GM19351 (cell line): ENCODE measurements around the gene HACD1.
"Not testable (repeated sequence)": the region's sequence is repeated elsewhere in the genome, so short reads cannot be mapped to it uniquely, and the experiment has no call there.

Source experiments
- ATAC-seq: cut with Tn5 transposase; IDR thresholded peaks from one replicate; pipeline ENCODE4 v1.9.1; 2021; ENCODE audit warnings: mild to moderate bottlenecking, moderate library complexity; ENCODE audit not compliant: unreplicated experiment

HACD1 gene

DNA sequence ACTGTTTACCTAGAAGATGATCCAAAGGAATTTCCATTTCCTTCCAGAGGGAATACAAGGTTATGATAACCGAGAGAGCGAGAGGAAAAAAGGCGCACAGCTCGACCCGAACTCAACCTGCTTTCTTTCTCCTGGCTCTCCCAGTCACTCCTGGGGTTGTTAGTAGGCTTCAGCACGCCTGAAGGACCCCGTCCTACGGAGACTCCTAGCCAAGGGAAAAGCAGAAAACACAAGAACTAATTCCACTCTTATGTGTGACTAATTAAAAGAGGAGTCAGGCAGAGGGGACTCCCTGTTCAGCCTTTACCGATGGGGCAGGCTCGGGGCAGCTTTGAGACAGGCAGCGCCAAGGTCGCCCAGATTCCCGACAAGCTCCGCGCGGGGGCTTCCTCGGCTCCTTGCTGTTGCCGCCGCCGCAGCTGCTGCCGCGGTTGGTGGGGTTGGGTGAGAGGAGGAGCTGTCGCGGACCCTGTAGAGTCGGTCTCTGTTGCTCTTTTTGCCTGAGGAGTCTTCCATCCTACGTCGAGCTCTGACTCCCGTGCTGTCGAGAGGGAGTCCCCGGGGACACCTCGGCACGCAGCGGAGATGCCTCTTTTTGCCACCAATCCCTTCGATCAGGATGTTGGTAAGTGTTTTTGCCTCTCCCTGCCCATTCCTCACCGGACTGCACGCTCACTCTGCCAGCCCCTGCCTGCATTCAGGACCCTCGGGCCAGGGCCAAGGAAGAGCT is 26.7 kb upstream of the HACD1 start, which contains the start of gene STAM:
TSS of gene STAM (plus strand) at position 397 of the 730 bp plus-strand sequence. CDS start at position 586, 189 bp downstream.
- peak; percentile 89 for ATAC-seq

- peak; percentile 32 for ATAC-seq
These were observed 26.2 kb upstream of the HACD1 start for GRCh38 chr10:17643339-17643754.

GRCh38 chr10:17640331-17640816 is 23.2 kb upstream of the HACD1 start:
- no peak for ATAC-seq

- ATAC-seq, result no peak
These were observed 20.7 kb upstream of the HACD1 start for GRCh38 chr10:17637869-17638268.

- no peak for ATAC-seq
These were observed 16.2 kb upstream of the HACD1 start for GRCh38 chr10:17633353-17633752.

DNA sequence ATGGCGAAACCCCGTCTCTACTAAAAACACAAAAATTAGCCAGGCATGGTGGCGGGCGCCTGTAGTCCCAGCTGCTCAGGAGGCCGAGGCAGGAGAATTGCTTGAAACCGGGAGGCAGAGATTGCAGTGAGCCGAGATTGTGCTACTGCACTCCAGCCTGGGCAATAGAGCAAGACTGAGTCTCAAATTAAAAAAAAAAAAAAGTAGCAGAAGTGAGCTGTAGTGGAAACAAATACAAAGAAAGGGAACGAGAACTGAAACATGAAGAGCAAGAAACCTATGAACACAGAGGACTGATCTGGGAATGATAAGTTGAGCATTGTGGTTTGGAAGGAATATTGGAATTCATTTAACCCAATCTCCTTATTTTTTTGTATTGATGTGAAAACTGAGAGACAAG is 15.4 kb upstream of the HACD1 start:
- ATAC-seq, result not testable (repeated sequence)

DNA sequence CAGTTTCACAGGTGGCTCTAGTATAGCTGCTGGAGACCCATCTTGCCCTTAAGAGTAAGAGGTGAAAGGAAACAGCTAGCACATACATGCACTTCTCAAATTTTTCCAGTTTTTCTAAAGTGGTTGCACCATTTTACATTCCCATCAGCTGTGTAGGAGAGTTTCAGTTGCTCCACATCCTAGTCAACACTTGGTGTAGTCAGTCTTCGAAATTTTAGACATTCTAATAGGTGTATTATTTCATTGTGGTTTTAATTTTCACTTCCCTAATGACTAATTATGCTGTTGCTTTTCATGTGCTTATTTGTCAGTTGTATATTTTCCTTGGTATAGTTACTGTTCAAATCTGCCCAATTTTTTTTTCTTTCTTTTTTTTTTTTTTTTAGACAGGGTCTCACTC is 9.5 kb upstream of the HACD1 start:
- peak; percentile 67 for ATAC-seq

GRCh38 chr10:17624996-17625395 is 7.8 kb upstream of the HACD1 start:
- no peak for ATAC-seq

- ATAC-seq, result no peak
These were observed 4.9 kb upstream of the HACD1 start for GRCh38 chr10:17622061-17622460.

- peak; percentile 40 for ATAC-seq
These were observed 657 bp downstream of the HACD1 start for GRCh38 chr10:17616403-17617030.

DNA sequence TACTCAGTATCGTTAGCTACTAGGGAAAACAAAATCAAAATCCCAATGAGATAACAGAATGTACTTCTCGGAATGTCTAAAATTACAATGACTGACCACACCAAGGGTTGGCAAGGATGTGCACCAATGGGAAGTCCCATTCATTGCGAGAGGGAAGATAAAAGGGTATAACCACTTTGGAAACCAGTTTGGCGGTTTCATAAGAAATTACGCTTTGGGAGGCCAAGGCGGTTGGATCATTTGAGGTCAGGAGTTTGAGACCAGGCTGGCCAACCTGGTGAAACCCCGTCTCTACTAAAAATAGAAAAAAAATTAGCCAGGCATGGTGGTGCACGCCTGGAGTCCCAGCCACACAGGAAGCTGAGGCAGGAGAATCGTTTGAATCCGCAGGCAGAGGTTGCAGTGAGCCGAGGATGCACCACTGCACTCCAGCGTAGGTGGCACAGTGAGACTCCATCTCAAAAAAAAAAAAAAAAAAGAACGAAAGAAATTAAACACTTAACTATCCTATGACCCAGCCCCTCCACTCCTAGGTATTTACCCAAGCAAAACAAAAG is 7.6 kb downstream of the HACD1 start:
- no peak for ATAC-seq

- peak; percentile 79 for ATAC-seq
These were observed 9.4 kb downstream of the HACD1 start for GRCh38 chr10:17607603-17608332.

- ATAC-seq, result no peak
These were observed 10.1 kb downstream of the HACD1 start for GRCh38 chr10:17607060-17607459.

DNA sequence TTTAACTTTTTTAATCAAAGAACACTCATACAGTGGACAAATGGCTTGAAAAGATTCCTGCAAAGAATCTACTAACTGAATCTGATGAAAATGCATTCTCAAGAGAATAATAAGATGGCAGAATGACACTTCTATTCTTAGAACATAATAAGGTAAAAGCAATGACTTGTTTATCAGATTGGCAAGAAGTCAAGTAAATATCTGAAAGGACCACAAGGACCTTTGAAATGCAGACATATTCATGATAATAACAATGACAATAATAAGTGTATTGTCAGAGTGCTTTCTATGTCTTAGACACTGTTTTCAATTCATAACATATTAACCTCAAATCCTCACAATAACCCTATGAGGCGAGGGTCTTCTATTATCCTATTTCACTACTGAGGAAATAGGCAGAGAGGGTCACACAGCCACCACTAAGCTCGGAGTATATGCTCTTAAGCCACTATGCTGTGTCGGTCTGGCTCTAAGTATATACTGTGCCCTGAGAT is 10.6 kb downstream of the HACD1 start:
- ATAC-seq, result no peak

DNA sequence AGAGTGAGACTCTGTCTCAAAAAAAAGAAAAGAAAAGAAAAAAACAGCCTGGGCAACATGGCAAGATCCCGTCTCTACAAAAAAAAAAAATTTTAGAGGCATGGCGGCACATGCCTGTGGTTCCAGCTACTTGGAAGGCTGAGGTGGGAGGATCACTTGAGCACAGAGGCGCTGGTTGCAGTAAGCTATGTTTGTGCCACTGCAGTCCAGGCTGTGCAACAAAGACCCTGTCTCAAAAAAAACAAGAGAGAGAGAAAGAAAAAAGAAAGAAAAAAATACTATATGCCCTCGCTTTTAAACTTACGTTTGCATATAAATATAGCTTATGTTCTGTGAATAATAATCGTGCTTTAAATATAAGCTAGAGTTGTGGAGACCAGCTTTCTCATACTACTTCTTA is 11.2 kb downstream of the HACD1 start:
- ATAC-seq, result no peak

GRCh38 chr10:17599089-17599488 is 18.1 kb downstream of the HACD1 start:
- ATAC-seq, result peak; percentile 80

- no peak for ATAC-seq
These were observed 19.8 kb downstream of the HACD1 start for GRCh38 chr10:17597386-17597785.

- no peak for ATAC-seq
These were observed 26.1 kb downstream of the HACD1 start for GRCh38 chr10:17590969-17591645.

DNA sequence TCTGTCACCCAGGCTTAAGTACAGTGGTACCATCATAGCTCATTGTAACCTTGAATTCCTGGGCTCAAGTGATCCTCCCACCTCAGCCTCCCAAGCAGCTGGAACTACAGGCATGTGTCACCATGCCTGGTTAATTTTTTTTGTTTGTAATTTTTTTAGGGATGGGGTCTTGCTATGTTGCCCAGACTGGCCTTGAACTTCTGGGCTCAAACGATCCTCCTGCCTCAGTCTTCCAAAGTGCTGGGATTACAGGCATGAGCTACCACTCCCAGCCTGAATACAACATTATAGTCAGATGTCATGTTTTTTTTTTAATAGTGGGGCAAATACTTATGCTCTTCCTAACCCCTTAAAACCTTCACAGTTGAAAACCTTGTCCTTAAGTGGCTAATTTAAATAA is 27.9 kb downstream of the HACD1 start:
- not testable (repeated sequence) for ATAC-seq

DNA sequence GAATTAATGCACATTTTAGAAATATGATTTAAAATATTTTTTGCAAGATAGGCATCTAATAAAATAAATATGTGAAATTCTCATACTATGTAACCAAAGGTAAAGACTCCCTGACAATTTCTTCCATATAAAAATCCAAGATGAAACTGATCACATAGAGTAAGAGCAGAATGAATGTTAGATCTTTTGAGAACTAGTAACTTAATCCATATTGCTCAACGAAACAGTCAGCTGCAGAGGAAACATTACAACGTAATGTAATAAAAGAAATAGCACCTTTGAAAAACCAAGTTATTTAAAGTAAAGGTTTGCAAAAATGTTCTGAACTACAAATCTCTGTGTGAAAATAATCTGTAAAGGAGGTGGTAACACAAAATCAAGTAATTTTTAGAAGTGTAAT is 28.8 kb downstream of the HACD1 start:
- no peak for ATAC-seq

- not testable (repeated sequence) for ATAC-seq
These were observed 29.9 kb downstream of the HACD1 start for GRCh38 chr10:17587321-17587720.
